DMS 273 treated with DMSO at 0.1 percent for 48 hours (cell line): Measurements from ENCODE around the gene ANKRD65.
"Not testable (repeated sequence)": the region's sequence is repeated elsewhere in the genome, so short reads cannot be mapped to it uniquely, and the experiment has no call there.

Experiments used
- DNase-seq: peaks from one replicate; lab custom pipeline; 2025; lab: John Stamatoyannopoulos, UW

ANKRD65 gene

DNA sequence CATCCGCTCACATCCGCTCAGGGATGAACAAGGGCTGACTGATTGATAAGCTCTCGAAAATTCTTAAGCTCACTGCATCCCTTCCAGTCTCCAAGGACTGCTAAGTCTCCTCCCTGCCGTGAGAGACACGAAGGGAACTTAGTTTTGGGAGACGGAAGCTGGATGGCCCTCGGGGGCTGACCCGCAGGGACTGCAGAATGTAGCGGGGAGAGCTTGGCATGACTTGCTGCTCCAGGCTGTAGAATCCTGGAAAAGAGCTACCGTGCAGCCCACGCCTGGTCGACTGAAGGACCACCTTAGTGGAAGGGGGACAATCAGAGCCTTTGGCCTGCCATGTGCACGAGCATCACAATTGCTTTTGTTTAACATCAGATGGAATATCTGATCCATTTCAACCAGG lies 5.3 kb downstream of the ANKRD65 start:
- no peak for DNase-seq

DNA sequence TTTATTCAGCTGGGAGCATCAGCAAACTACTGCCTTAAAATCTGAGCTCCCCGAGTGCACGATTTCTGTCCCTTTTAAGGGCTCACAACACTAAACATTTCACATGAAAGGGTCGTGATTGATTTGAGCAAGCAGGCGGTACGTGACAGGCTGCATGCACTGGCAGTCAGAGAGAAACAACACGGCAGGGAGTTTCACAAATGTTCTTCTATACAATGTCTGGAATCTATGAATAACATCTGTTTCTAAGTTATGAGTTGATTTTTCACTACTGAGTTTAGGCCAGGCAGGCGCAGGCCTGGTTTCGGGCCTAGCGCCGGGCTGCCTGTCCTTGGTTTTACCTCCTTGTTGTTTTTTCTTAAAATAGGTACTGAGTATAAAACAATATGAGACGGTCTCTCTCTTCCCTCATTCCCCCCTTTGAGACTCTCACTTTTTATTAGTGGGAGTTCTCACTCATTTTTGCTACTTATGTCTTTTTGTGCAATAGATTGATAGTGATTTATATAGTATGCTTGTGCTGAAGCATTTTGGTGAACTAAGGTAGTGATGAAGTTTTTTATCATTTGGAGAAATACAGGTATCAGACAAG lies 8.7 kb downstream of the ANKRD65 start:
- not testable (repeated sequence) for DNase-seq

DNA sequence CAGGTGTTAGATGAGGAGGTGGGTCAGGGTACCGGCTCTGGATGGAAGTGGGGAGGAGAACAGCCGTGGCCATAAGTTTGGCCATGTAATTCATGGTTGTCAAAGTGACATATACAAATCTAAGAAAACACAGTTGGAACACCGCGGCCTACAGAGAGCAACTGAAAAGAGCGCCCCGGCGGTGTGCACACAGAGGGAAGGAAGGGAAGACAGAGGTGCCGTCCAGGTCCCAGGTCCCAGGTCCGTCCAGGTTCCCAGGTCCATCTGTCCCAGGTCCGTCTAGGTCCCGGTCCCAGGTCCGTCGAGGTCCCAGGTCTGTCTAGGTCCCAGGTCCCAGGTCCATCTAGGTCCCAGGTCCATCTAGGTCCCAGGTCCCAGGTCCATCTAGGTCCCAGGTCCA lies 9.4 kb downstream of the ANKRD65 start:
- DNase-seq: no peak

DNA sequence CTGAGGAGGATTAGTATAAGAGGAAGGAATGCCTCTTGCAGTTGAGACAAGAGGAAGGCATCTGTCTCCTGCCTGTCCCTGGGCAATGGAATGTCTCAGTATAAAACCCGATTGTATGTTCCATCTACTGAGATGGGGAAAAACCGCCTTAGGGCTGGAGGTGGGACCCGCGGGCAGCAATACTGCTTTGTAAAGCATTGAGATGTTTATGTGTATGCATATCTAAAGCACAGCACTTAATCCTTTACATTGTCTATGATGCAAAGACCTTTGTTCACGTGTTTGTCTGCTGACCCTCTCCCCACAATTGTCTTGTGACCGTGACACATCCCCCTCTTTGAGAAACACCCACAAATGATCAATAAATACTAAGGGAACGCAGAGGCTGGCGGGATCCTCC lies 10.8 kb downstream of the ANKRD65 start:
- not testable (repeated sequence) for DNase-seq

DNA sequence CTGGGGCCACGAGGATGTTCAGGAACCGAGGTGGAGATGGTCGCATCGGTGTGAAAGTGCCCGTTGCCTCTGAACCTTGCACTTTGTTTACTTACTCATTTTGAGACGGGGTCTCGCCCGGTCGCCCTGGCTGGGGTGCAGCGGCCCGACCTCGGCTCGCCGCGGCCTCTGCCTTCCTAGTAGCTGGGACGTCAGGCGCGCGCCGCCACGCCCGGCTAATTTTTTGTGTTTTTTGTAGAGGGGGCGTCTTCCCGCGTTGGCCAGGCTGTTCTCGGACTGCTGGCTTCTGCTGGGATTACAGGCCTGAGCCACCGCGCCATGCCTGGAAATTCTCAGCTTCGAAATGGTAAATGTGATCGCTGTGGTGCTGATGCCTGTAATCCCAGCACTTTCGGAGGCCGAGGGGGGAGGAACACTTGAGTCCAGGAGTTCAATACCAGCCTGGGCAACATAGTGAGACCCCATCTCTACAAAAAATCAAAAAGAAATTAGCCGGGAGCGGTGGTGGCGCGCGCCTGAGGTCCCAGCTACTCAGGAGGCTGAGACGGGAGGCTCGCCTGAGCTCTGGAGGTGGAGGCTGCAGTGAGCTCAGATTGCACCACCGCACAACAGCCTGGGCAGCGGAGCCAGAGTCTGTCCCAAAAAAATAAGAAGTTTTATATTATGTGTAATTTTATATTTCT lies 13.3 kb downstream of the ANKRD65 start:
- DNase-seq: no peak

DNA sequence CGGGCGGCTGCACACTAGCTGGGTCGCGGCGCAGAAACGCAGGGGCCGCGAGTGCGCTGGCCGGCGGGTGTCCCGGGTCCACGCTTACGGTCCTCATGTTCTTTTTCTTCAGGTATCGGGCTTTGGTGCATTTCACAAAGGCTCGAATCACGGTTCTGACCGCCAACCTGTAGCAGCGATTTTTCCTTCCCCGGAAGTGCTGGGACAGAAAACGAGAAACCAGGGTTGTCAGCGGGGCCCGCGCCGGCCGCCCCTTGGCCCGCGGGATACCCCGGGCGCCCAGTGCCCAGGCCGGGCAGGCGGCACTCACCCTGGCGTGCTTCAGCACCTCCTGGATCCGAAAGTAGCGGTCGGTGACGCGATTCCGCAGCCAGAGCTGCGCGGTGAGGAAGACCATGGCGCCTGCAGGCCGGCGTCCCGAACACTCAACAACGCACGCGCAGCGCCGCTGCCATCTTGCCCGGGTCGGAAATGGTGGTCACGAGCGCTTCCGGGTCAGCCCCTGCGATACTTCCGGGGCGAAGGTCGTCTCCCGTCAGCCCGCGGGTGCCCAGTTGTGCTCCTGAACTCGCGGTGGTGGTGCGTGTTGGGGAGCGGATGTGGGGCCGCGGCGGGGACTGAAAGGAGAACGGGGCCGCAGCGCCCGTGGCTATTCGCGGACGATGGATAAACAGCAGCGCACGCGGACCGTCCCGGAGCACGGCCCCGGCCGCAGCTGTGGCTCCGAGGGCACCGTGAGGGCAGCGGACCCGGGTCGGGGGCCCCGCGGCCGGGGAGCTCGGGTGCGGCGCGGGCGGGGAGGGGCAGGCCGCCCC lies 14.0 kb downstream of the ANKRD65 start, which contains the start of gene MRPL20:
Gene MRPL20, minus strand, starts transcription at position 473 of the 815 bp plus-strand sequence. Its CDS starts 76 bp downstream, at position 397.
- peak; percentile 53 for DNase-seq

DNA sequence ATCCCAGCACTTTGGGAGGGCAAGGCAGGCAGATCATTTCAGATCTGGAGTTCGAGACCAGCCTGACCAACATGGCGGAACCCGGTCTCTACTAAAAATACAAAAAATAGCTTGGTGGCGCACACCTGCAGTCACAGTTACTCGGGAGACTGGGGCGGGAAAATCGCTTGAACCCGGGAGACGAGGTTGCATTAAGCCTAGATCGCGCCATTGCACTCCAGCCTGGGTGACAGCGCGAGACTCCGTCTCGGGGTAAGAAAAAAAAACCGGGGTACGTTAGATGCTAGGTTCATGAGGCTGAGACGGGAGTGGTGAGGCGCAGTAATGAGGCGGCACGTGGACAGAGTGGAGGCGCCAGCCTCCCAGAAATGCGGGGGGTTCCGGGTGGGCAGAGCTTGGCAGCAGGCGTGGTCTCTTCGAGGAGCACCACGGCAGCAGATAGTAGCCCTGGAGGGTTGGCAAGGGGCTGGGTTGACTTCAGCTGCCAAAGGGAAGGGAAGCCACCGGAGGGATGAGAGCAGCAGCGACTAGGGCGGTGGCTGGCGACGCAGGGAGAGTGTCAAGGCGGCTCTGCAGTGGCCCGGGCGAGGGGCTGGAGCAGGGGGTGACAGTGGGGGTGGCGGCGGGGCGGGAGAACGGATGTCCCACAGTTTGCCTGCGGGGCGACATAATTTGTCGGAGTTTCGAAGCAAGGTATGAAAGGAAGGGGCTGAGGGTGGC lies 14.8 kb downstream of the ANKRD65 start:
- no peak for DNase-seq

DNA sequence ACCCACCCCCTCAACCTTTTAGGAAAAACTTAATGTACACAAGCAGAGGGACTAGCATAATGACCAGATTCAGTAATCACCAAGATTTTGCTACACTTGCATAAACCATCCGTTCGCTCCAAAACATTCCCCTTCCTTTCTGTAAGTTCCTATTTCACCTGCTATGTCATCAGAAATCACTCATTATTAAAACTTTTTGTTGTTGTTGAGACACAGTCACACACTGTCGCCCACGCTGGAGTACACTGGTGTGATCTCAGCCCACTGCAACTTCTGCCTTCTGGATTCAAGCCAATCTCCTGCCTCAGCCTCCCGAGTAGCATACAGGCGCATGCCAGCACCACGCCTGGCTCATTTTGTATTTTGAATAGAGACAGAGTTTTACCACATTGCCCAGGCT lies 17.4 kb downstream of the ANKRD65 start:
- DNase-seq: no peak

DNA sequence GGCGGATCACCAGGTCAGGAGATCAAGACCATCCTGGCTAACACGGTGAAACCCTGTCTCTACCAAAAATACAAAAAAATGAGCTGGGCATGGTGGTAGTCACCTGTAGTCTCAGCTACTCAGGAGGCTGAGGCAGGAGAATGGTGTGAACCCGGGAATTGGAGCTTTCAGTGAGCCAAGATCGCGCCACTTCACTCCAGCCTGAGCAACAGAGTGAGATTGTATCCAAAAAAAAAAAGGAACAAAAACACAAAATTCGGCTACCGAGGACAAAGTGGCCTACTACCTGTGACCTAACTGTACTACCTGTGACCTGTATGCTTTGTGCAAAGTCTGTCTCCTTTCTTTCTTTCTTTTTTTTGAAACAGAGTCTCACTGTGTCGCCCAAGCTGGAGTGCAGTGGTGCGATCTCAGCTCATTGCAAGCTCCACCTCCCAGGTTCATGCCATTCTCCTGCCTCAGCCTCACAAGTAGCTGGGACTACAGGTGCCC lies 18.1 kb downstream of the ANKRD65 start:
- DNase-seq: not testable (repeated sequence)

DNA sequence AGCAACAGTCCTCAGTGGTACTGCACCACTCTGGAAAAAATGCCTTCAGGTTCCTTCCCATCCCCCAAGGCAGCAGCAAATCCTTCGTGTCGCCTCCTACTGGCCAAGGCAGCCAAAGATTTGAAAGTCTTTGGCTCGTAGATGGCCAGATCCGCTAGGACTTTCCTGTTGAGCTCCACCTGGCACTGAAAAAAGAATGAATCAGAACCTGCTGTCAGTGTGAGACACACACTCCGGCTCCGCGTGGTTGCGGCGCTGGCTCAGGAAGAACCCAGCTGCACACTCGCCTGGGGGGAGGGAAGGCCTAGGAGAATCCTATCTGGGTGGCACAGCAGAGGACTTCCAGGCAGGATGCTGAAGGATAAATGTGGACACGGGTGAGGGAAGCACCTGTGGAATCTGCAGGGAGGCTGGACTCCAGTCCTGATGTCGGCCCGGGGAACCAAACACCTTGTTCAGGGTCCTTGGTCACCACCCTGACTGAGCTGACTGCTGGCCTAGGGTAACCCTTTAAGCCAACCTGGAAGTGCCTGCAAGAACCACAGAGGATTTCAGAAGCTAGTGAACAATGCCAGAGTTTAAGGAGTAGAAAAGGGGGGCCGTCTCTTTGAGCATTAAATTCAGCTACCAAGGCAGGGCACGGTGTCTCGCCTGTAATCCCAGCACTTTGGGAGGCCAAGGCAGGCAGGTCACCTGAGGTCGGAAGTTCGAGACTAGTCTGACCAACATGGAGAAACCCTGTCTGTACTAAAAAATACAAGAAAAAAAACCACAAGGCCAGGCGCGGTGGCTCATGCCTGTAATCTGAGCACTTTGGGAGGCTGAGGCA lies 18.8 kb downstream of the ANKRD65 start:
- DNase-seq: peak; percentile 61

DNA sequence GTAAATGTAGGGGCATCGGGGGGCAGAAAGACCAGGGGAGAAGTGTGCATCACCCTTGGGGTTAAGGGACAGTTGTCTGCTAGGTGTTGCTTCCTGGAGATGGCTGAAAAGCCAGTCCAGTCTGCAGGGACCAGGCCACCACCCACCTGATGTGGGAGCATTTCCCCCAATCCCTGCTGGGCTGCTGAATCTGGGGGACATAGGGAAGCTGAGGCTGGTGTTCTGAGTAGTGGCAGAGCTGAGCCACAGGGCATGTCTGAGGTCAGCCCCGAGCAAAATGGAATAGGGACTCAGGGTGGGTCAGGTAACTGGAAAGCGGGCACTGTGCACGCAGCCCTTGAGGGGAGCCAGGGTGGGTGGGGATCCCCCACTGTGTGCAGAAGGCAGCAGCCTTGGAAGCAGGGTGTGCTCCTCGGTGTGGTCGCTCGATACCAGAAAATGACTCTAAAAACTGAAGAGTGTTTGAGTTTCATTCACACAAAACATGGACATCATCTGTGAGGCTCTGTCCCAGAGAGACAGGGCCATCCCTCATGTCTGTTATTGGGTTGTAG lies 19.5 kb downstream of the ANKRD65 start:
- DNase-seq: no peak

DNA sequence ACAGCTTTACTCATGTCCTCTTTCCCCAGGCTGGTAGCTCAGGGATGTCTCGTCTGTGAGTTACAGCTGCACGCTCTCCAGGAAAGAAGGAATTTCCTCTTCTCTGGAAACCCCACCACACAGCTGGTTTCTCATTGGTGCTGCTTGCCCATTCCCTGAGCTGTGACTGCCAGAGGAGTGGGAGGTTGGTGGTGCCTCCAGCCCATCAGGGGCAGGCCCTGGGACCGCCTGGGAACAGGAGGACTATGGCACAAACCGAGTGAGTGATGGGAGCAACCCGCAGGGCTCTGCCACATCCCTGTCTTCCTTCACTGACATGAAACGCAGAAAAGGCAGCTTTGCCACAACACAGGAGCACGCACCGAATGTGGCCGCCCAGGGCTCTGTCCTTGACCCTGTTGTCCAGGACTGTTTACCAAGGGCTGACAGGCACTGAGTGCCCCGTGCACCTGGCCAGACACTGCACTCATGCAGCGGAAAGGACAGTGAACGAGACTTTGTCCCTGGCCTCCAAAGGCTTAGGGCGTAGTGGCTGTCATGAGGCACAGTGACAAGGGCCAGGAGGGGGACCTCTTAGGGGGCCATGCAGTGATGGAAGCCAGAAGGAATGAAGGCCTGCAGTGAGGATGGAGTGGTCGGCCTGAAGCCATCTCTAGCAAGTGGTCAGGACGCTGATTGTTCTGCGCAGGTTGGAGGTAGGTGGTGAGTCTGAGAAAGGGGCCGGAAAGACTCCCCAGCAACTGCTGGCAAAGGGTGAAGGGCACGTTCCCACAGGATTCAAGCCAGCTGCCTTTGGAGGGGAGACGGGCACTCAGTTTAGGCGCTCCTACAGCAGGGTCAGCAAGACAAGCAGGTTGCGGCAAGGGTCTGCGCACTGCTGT lies 20.3 kb downstream of the ANKRD65 start:
- DNase-seq: no peak

DNA sequence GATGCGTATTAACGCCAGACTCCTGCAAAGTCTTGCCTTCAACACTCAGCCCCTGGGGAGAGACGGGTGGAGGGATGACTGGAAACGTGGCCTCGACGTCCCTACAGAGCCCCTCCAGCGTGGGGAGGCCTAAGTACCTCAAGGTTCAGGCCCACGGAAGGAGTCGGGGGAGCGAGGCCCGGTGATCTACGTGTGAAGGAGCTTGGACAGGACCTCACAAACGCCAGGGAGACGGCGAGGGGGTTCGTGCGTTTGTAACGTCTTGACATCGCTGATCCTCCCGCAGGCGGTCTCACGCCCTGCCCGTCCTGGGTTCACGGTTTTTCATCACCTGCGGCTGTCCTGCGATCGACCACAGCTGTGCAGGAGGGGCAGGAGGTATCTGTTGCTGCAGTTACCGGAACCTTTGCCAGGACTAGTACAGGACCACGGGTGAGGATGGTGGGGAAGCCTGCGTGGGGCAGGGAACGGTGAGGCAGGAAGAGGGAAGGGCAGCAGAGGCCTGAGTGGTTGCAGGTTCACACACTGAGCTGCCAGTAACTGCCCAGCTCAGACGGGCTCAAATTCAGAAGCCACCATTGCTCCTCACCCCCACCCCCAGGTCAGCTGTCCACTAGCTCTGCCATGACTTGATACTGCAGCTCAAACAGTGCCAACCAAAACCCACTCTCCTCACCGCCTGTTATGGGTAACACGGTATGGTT lies 21.1 kb downstream of the ANKRD65 start:
- no peak for DNase-seq

DNA sequence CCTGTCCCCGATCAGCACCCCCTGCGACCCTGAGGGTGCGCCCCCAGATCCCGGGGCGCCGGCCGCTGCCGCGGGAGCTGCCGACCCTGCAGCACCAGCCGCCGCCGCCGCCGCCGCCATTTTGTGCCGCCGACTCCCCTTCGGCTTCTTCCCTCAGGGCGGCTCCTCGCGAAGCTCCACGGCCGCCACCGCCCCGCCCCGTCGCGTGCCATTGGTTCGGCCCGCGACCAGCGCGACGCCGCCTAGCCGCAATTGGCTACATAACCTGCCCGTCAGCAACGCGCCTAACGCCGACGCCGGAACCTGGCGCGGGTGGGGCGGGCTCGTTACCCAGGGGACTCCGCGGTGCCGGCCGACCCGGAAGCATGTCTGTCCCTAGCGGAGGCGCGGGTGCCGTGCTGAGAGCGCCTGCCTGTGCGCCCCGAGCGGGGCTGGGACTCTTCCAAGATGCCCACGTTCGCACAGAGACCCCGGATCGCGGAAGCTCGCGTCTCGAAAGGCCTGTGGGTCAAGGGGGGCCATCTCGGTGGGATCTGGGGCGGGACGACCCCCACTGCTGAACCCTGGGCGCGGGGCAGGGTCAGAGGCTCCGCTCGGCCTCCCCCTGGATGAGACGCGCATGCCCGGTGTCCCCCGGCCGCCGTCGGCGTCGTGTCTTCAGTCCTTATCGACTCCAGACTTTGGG lies 21.7 kb downstream of the ANKRD65 start, which contains the start of gene CCNL2:
Gene CCNL2, minus strand, starts transcription at position 149 of the 685 bp plus-strand sequence. Its CDS starts 29 bp downstream, at position 120.
- peak; percentile 88 for DNase-seq

DNA sequence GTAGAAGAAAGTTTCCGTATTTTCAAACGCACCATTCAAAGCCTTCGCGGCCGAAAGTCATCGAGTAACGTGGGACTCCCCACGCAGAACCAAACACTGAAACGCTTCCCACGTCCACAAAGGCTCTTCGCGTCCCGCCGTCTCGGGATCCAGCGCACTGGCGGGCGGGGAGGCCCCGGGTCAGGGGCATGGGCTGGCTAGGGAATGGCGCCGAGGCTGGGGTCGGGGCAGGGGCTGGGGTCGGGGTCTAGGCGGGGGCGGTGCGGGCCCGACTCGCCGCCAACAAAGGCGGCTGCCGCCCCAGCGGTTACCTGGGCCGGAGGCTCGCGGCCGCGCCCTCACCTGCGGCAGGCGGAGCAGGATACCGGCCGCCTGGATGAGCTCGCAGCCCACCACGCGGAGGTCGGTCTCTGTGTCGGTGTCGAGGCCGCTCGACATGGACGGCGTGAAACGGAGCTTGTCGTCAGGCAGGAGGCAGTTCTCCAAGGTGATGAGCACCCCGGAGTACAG lies 22.3 kb downstream of the ANKRD65 start:
- DNase-seq: no peak

DNA sequence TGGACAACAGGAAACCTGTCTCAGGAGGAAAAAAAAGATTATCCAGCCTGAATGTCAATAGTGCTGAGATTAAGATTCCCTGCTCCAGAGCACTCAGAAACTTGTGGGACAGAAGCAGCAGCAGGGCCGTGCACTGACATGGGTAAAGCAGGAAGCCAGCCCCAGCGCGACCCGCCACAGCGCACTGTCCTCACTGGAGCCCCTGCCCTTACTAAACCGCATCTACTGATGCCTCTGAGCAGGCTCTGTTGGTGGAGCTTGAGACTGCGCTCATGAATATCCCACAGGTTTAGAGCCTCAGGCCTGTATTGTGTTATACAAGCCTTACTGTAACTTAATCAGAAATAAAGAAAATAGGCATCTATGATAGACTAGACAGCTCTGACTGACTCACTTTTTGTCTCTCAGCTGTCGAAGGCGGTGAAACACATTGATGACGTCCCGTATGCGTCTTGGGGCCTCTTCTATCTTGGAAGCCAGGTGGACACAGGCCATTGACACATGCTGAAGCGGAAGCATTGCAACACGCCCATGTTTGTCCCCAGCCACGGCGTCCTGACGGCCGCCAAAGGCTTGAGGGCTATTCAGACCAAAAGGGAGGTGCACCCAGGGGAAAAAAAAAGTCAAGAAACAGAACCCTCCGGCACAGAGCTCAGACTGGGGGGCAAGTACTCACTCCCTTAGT lies 23.1 kb downstream of the ANKRD65 start:
- DNase-seq: no peak

DNA sequence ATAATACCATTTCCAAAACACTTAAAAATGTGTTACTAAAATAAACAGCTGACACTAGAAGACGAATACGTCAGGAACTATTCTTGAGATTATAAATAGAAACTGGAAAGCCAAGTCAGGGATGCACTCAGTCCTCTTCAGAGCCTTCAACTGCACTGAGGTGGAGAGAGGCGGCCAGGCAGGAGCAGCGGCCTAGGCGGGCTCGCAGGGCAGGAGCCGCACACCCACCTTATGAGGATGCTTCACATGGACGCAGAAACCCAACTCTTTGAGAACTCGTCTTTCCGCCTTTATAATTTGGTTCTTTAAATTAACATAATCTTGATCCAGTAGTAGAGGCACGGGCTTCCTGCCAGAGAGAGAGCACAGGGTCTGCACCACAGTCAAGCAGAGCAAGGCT lies 25.9 kb downstream of the ANKRD65 start:
- no peak for DNase-seq

DNA sequence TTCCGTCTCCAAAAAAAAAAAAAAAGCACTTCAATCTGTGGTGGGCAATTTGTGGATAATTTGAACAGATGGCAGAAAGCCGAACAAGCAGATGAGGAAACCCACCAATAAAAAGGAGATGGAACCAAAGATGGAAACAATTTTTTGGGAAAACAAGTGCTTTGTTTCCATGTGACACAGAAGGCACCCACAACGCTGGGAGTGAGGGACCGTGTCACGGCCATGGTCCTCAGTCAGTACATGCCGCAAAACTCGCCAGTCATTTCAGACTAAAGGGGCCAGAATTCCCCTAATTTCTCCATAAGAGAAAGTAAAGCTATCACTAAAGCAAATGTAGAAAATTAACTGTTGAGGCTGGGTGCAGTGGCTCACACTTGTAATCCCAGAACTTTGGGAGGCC lies 27.0 kb downstream of the ANKRD65 start:
- no peak for DNase-seq
